ENCODE measurements around the gene PHETA2.

DNA sequence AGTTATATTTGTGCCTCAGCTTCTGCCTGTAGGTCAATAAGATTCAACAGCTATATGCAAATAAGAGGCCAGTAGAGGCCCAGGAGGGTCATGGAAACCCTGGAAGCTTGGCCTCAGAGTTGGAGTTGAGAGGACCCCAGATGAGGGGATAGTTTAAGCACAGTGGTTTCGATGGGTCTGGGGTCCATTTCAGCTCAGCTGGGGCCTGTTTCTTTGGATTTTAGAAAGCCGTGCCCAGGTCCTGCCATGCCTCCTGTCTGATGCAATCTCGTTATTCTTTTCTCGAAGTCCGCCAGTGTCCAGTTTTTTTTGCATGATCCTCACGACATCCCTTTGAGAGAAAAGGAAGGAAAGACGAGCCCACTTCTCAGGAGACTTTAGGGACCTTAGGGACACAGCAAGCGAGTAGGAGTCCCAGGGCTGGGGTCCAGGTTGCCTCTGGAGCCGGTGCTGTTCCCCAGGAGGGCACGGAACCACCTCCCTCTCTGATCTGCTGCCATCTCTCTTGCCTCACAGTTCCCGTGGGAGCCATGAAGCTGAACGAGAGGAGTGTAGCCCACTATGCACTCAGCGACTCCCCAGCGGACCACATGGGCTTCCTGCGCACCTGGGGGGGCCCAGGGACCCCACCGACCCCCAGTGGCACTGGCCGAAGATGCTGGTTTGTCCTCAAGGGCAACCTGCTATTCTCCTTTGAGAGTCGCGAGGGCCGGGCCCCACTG, 2.9 kb downstream of the PHETA2 start:
- no peak for TF ChIP-seq POLR2A (IDR thresholded peaks at IDR 0.05; ENCODE audit: low read depth)
- TF ChIP-seq, protein P1, sequence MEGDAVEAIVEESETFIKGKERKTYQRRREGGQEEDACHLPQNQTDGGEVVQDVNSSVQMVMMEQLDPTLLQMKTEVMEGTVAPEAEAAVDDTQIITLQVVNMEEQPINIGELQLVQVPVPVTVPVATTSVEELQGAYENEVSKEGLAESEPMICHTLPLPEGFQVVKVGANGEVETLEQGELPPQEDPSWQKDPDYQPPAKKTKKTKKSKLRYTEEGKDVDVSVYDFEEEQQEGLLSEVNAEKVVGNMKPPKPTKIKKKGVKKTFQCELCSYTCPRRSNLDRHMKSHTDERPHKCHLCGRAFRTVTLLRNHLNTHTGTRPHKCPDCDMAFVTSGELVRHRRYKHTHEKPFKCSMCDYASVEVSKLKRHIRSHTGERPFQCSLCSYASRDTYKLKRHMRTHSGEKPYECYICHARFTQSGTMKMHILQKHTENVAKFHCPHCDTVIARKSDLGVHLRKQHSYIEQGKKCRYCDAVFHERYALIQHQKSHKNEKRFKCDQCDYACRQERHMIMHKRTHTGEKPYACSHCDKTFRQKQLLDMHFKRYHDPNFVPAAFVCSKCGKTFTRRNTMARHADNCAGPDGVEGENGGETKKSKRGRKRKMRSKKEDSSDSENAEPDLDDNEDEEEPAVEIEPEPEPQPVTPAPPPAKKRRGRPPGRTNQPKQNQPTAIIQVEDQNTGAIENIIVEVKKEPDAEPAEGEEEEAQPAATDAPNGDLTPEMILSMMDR (IDR thresholded peaks at IDR 0.05) = no peak
- TF ChIP-seq POLR2AphosphoS5 (IDR thresholded peaks at IDR 0.05) = no peak

All from esophagus muscularis mucosa (tissue), 3 donors.